H9 (cell line): ENCODE data around the gene EGFL6. TPM values are rescaled to one million over a fixed set of nuclear protein-coding genes. Genes with fewer than 3 reads are reported as not detected.

Experiments
- DNase-seq: peaks from one replicate; pipeline ENCODE4 v3.0.0-alpha.2; 2017
- H2AFZ ChIP-seq: one replicate; pipeline ENCODE4 v1.6.1; 2013; ENCODE audit warnings: mild to moderate bottlenecking, low read length, control low read depth, moderate library complexity
- H2AK5ac ChIP-seq: 2 replicates; pipeline ENCODE4 v1.6.1; 2013; ENCODE audit warnings: low read length, control low read depth, mixed read lengths; ENCODE audit not compliant: insufficient read length
- H2BK120ac ChIP-seq: one replicate; pipeline ENCODE4 v1.6.1; 2013; ENCODE audit warnings: low read depth, mild to moderate bottlenecking, low read length, control low read depth, inconsistent platforms; ENCODE audit not compliant: poor library complexity, severe bottlenecking
- H2BK12ac ChIP-seq: 2 replicates; pipeline ENCODE4 v1.6.1; 2013; ENCODE audit warnings: low read length, control low read depth, mixed read lengths, low read depth; ENCODE audit not compliant: insufficient read length
- H2BK15ac ChIP-seq: 2 replicates; pipeline ENCODE4 v1.6.1; 2013; ENCODE audit warnings: low read depth, low read length, control low read depth
- H2BK20ac ChIP-seq: one replicate; pipeline ENCODE4 v1.6.1; 2013; ENCODE audit warnings: low read depth, mild to moderate bottlenecking, low read length, control low read depth, inconsistent platforms; ENCODE audit not compliant: poor library complexity, severe bottlenecking
- H2BK5ac ChIP-seq: 2 replicates; pipeline ENCODE4 v1.6.1; 2013; ENCODE audit warnings: low read length, control low read depth, mixed read lengths; ENCODE audit not compliant: insufficient read length
- H3K14ac ChIP-seq: 2 replicates; pipeline ENCODE4 v1.6.1; 2013; ENCODE audit warnings: low read length, control low read depth; ENCODE audit not compliant: insufficient read depth
- H3K18ac ChIP-seq: 2 replicates; pipeline ENCODE4 v1.6.1; 2013; ENCODE audit warnings: low read depth, mild to moderate bottlenecking, mixed read lengths, low read length, control low read depth; ENCODE audit not compliant: insufficient read length
- H3K23ac ChIP-seq: 2 replicates; pipeline ENCODE4 v1.6.1; 2013; ENCODE audit warnings: low read length, control low read depth, mixed read lengths, low read depth; ENCODE audit not compliant: insufficient read length
- H3K23me2 ChIP-seq: 2 replicates; pipeline ENCODE4 v1.6.1; 2013; ENCODE audit warnings: low read depth, mild to moderate bottlenecking, mixed read lengths, low read length, control low read depth; ENCODE audit not compliant: insufficient read length, poor library complexity, severe bottlenecking
- H3K27ac ChIP-seq: 2 replicates; pipeline ENCODE4 v1.5.1; 2013; ENCODE audit warnings: low read length, control low read depth, mixed read lengths, low read depth; ENCODE audit not compliant: insufficient read length
- H3K27me3 ChIP-seq: 2 replicates; pipeline ENCODE4 v1.6.1; 2013; ENCODE audit warnings: low read length, control low read depth, inconsistent platforms; ENCODE audit not compliant: insufficient read depth
- H3K4ac ChIP-seq: 2 replicates; pipeline ENCODE4 v1.6.1; 2013; ENCODE audit warnings: low read depth, mild to moderate bottlenecking, control low read depth, inconsistent platforms, low read length, moderate library complexity
- H3K4me1 ChIP-seq: 2 replicates; pipeline ENCODE4 v1.6.1; 2013; ENCODE audit warnings: low read length, control low read depth, inconsistent platforms; ENCODE audit not compliant: insufficient read depth
- H3K4me2 ChIP-seq: 2 replicates; pipeline ENCODE4 v1.6.1; 2013; ENCODE audit warnings: low read length, control low read depth, mixed read lengths; ENCODE audit not compliant: insufficient read length, insufficient read depth
- H3K56ac ChIP-seq: 2 replicates; pipeline ENCODE4 v1.6.1; 2013; ENCODE audit warnings: low read depth, mild to moderate bottlenecking, mixed read lengths, low read length, control low read depth; ENCODE audit not compliant: insufficient read length
- H3K79me1 ChIP-seq: 2 replicates; pipeline ENCODE4 v1.6.1; 2013; ENCODE audit warnings: low read depth, mild to moderate bottlenecking, moderate library complexity, low read length, control low read depth, inconsistent platforms; ENCODE audit not compliant: insufficient read depth, poor library complexity, severe bottlenecking
- H3K79me2 ChIP-seq: 2 replicates; pipeline ENCODE4 v1.6.1; 2013; ENCODE audit warnings: low read length, control low read depth, inconsistent platforms; ENCODE audit not compliant: insufficient read depth
- H3K9ac ChIP-seq: 2 replicates; pipeline ENCODE4 v1.6.1; 2013; ENCODE audit warnings: low read length, control low read depth, mixed read lengths; ENCODE audit not compliant: insufficient read length; ENCODE audit errors: extremely low read depth
- H3K9me3 ChIP-seq: one replicate; pipeline ENCODE4 v1.6.1; 2013; ENCODE audit warnings: low read depth, low read length, inconsistent platforms; ENCODE audit not compliant: control insufficient read depth
- H3T11ph ChIP-seq: one replicate; pipeline ENCODE4 v1.6.1; 2013; ENCODE audit warnings: mild to moderate bottlenecking, low read length, control low read depth, inconsistent platforms
- H4K20me1 ChIP-seq: one replicate; pipeline ENCODE4 v1.6.1; 2013; ENCODE audit not compliant: control insufficient read depth, insufficient read length, insufficient read depth
- H4K5ac ChIP-seq: 2 replicates; pipeline ENCODE4 v1.6.1; 2013; ENCODE audit warnings: low read depth, mild to moderate bottlenecking, mixed read lengths, low read length, control low read depth; ENCODE audit not compliant: insufficient read length
- H4K8ac ChIP-seq: replicated peaks from 2 replicates; pipeline ENCODE4 v1.6.1; 2013; ENCODE audit warnings: low read length, control low read depth, mixed read lengths, low read depth; ENCODE audit not compliant: insufficient read length
- H4K91ac ChIP-seq: 2 replicates; pipeline ENCODE4 v1.6.1; 2013; ENCODE audit warnings: low read depth, mild to moderate bottlenecking, moderate library complexity, mixed read lengths, low read length, control low read depth; ENCODE audit not compliant: insufficient read length
- H3K27ac Mint-ChIP-seq, 3 experiments: 2 replicates in 2 of 3; 3 replicates in 1 of 3; pipeline ENCODE4 v1.8.0; 2020 to 2021; ENCODE audit warnings: mixed read lengths in 3 of 3, mild to moderate bottlenecking in 1 of 3, moderate library complexity in 1 of 3
- H3K27me3 Mint-ChIP-seq: 2 replicates; pipeline ENCODE4 v1.8.0; 2021; ENCODE audit warnings: low read depth, mild to moderate bottlenecking, moderate library complexity, mixed read lengths
- H3K36me3 Mint-ChIP-seq, 3 experiments: 2 replicates in 2 of 3; 3 replicates in 1 of 3; pipeline ENCODE4 v1.8.0; 2020 to 2021; ENCODE audit warnings: low read depth in 3 of 3, mixed read lengths in 3 of 3; ENCODE audit not compliant: insufficient read depth in 1 of 3
- H3K4me1 Mint-ChIP-seq, 2 experiments: 2 replicates each; pipeline ENCODE4 v1.8.0; 2020; ENCODE audit warnings: mixed read lengths in 2 of 2
- H3K4me3 Mint-ChIP-seq, 2 experiments: 2 replicates in 1 of 2; 3 replicates in 1 of 2; pipeline ENCODE4 v1.8.0; 2020 to 2021; ENCODE audit warnings: mild to moderate bottlenecking in 2 of 2, mixed read lengths in 2 of 2, moderate library complexity in 1 of 2
- H3K9me3 Mint-ChIP-seq, 2 experiments: 2 replicates in 1 of 2; 3 replicates in 1 of 2; pipeline ENCODE4 v1.8.0; 2020; ENCODE audit warnings: mild to moderate bottlenecking in 2 of 2, mixed read lengths in 2 of 2, moderate library complexity in 1 of 2
- total RNA-seq: library from RNA; stranded (reverse); gene quantifications from 2 replicates; pipeline ENCODE4 v1.2.1, GENCODE V29; 2021
- TF ChIP-seq, protein P1 (sequence below): fragments of 200-600 bp; sonication (generic); conservative IDR thresholded peaks from 3 replicates; pipeline ENCODE4 v1.8.0; 2021; ENCODE audit warnings: antibody characterized with exemption, mild to moderate bottlenecking

The EGFL6 gene
- total RNA-seq, 1 experiment from 2014 or later = 0.94 TPM

DNA sequence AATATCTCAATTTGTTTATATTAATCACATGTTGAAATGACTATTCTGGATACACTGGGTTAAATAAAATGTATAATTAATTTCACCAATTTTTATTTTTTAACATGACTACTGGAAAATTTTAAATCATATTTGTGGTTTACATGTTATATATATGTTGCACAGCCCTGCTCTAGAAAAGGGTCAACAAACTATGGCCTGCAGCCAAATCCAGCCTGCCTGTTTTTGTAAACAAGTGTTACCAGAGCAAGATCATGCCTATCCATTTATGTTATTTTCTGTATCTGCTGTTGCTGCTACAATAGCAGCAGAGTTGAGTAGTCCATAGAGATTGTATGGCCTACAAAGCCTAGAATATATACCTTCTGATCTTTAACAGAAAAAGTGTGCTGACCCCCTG lies 84.7 kb downstream of the EGFL6 start:
- Histone ChIP-seq H2AK5ac (no peak overlapping the region), H4K20me1 (no peaks in the 10 kb centered on the region), H2AFZ (no peak overlapping the region), H2BK12ac (no peak overlapping the region), H3K79me1 (no peaks in the 10 kb centered on the region), H3K18ac (no peak overlapping the region), H4K8ac (no peak overlapping the region), H4K91ac (no peak overlapping the region), H3K9me3 (no peaks in the 10 kb centered on the region), H3K14ac (no peak overlapping the region), H3K23ac (no peak overlapping the region), H2BK5ac (no peak overlapping the region), H3K27ac (no peak overlapping the region), H3K79me2 (no peaks in the 10 kb centered on the region), H3K9ac (peak overlapping the region; percentile 6), H2BK20ac (no peak overlapping the region), H3T11ph (no peak overlapping the region), H3K4ac (no peak overlapping the region), H2BK120ac (no peak overlapping the region), H2BK15ac (no peak overlapping the region), H3K23me2 (no peaks in the 10 kb centered on the region), H3K4me1 (no peaks in the 10 kb centered on the region; the same call in 1 of the 2 replicates), H3K27me3 (no peaks in the 10 kb centered on the region), H3K4me2 (peak overlapping the region; percentile 79), H3K56ac (no peak overlapping the region), H4K5ac (no peak overlapping the region)
- Mint-ChIP-seq H3K4me3 (peak overlapping the region; percentile 78 to 85; a peak in 4 of 5 replicates), H3K36me3 (peaks cover 0 to 20% (median 8%) of the 10 kb centered on the region in 3 experiments; a peak in 2 of 7 replicates), H3K27ac (no peak overlapping the region), H3K4me1 (peaks cover 7 to 10% of the 10 kb centered on the region in 2 experiments), H3K27me3 (no peaks in the 10 kb centered on the region; the same call in 1 of the 2 replicates), H3K9me3 (peaks cover 30 to 55% of the 10 kb centered on the region in 2 experiments)
- TF ChIP-seq, protein P1, sequence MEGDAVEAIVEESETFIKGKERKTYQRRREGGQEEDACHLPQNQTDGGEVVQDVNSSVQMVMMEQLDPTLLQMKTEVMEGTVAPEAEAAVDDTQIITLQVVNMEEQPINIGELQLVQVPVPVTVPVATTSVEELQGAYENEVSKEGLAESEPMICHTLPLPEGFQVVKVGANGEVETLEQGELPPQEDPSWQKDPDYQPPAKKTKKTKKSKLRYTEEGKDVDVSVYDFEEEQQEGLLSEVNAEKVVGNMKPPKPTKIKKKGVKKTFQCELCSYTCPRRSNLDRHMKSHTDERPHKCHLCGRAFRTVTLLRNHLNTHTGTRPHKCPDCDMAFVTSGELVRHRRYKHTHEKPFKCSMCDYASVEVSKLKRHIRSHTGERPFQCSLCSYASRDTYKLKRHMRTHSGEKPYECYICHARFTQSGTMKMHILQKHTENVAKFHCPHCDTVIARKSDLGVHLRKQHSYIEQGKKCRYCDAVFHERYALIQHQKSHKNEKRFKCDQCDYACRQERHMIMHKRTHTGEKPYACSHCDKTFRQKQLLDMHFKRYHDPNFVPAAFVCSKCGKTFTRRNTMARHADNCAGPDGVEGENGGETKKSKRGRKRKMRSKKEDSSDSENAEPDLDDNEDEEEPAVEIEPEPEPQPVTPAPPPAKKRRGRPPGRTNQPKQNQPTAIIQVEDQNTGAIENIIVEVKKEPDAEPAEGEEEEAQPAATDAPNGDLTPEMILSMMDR = no peak
- no peak for DNase-seq
